ENCODE measurements around the gene HSPA12B.

Gene HSPA12B

DNA sequence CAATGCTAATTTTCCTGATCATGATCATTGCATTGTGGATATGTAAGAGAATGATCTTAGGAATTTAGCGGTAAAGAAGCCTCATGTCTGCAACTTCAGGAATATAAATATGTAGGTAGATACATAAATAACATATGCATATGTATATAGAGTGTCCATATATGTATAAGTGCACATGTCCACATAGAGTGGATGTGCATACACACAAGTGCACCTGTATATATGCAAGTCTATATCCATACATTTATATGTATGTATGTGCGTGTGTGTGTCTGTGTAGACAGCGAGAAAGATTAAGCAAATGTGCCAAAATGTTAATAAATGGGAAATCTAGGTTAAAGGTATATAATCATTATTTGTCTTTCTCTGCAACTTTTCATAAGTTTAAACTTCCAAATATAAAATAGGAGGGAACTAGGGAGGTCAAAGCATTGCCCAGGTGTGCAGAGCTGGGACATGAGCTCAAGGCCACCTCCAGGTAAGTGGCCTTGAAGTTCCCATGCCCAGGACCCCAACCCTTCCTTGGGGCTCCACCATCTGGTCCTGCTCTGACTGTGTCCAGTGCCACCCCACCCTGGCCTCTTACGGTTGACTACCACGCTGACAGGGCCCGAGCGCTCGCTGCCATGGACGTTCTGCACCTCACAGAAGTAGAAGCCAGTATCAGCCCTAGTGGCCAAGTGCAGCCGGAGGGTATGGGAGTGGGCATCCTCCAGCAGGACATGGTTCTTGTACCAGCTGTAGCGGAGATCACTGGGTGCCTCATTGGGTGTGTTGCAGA is 29.7 kb upstream of the HSPA12B start:
- H3K4me3 ChIP-seq (ENCODE audit: low read length), result no peak overlapping the region
- no peak for DNase-seq (ENCODE audit: low read depth, low spot score)

- no peak overlapping the region for H3K4me3 ChIP-seq (ENCODE audit: low read length)
- DNase-seq (ENCODE audit: low read depth, low spot score), result no peak
Observed at GRCh38 chr20:3704087-3704486, 28.4 kb upstream of the HSPA12B start.

DNA sequence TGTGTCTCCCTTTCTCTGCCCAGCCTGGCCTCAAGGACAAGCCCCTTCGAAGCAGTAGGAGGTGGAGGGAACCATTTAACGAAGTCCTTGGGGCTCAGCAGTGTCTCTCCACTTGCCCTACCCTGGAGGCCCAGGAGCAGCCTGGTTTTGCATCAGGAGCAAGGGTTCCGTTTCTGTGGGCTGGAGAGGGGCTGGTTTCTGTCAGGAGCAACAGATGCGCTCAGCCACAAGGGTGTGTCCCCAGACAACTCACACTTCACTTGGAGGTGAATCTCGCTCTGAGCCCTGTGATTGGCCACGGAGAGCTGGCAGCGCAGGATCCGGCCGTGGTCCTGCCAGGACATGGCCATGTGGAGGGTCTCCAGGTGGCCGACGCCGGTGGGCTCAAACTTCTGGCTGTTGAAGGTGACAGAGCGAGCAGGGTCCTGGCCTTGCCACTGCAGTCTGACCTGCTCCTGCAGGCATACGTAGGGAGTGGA is 27.0 kb upstream of the HSPA12B start:
- H3K4me3 ChIP-seq (ENCODE audit: low read length), result no peak overlapping the region
- no peak for DNase-seq (ENCODE audit: low read depth, low spot score)

DNA sequence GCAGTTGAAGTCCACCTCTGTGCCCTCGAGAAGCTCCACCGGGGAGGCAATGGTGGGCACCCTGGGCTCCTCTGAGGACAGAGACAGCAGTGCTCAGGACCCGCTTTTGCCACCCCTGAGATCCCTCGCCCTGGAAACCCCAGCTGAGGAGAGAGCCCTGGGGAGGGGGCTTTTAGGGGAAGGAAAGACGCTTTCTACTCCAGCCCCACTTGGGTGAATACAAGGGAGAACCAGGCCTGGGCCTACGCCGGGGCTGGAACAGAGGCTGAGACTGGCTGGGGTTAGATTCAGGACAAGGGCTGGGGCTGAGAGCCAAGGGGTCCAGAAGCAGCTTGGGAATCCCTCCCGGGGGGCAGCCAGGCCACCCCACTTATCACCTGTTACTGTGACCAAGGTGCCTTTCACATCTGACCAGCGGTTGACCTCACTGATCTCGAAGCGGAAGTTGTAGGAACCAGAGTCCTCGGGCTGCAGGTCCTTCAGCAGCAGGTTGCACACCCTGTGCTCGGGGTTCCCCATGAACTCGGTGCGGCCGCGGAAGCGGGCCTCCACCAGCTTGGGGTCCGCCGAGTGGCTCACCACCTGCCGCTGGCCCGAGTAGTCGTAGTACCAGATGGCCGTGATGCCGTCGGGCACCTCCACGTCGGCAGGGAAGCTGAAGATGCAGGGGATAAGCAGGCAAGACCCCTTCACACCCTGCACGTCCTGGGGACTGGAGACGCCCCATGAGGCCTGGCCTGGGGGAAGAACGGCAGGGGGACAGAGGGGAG is 26.3 kb upstream of the HSPA12B start:
- H3K4me3 ChIP-seq (ENCODE audit: low read length), result no peak overlapping the region
- no peak for DNase-seq (ENCODE audit: low read depth, low spot score)

DNA sequence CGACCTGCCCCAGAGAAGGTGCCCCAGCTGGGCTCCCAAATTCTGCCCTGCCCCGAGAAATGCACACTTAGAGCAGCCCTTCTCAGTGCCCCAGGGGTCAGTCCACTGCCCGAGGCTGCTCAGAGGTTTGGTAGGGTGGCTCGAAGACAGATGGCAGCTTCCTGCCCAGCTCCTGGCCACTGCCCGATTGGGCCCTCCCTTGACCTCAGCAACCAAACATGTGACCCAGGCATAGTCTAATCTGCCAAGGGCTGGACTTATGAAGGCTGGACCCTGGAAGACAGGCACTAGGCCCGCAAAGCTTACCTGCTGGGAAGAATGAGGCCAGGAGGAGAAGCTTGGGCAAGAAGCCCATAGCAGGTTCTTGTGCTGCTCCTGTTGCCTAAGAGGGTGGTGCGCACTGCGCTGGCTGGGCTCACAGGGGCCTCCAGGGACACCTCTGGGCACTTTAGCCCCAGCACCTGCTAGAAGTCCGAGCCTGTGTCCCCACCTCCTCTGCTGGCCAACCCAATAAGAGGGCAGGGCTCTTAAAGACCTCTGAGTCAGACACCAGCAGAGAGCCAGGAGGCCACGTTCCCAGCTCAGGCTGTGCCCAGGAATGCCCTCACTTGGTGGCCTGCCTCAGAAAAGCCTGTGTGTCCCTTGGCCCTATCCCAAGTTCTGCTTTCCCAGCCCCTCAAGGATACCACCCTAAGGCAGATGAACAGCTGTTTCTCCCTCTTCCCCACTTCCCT is 25.5 kb upstream of the HSPA12B start:
- H3K4me3 ChIP-seq (ENCODE audit: low read length), result no peak overlapping the region
- DNase-seq (ENCODE audit: low read depth, low spot score), result no peak

GRCh38 chr20:3707508-3707899 is 25.0 kb upstream of the HSPA12B start:
- no peak for DNase-seq (ENCODE audit: low read depth, low spot score)
- H3K4me3 ChIP-seq (ENCODE audit: low read length), result no peak overlapping the region

DNA sequence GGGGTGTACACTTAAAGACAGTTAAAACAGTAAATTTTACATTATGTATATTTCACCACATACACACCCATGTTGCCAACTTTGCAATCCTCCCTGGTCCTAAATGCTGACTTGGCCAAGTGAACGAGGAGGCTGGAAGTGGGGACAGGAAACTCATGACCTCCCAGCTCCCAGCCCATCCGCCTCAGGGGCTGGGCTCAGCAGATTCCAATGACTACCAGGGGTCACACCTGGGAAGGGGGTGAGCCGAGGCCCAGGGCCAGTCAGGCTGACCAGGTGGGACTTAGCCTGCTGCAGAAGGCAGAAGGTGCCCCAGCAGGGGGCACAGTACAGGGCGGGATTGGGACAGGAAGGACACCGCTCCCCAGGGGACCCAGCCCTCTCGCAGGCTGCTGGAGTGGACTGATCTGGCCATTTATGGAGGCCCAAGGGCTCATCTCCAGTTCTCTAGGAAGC is 22.4 kb upstream of the HSPA12B start:
- DNase-seq (ENCODE audit: low read depth, low spot score), result no peak
- no peak overlapping the region for H3K4me3 ChIP-seq (ENCODE audit: low read length)

DNA sequence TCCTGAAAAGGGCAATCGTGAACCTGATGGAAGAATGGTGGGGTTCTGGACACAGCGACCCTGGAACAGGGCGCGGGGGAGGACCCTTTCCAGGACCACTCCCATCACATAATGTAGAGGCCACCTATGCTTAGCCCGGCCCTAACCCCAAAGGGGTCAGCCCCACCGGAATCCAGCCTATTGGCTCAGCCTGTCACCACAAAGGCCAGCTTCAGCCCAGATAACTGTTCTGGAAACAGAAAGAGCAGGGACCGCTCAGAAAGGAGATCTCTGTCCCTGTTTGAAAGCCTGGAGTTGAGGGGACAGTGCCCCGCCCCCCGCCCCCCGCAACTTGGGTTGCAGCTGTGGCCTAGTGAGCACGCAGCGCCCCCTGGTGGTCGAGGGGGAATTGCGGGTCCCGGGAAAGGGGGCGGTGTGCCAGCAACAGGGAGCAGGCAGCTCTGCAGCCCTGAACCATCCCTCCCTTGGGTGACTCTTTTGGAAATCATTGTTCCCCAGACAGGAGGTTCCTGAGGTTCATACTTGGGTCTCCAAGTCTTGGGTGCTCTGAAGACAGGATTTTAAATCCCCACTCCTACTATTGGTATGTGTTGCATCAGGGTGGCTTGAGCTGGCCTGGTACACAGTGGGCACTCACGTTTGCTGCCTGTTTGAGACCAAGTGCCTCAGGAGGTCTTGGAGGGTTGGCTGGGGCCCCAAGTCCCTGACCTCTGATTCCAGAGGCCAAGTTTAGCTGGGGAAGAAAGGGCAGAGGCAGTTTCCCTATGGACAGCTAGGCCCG is 21.6 kb upstream of the HSPA12B start:
- H3K4me3 ChIP-seq (ENCODE audit: low read length), result no peak overlapping the region
- peak; percentile 32 for DNase-seq (ENCODE audit: low read depth, low spot score)

- H3K4me3 ChIP-seq (ENCODE audit: low read length), result no peak overlapping the region
- DNase-seq (ENCODE audit: low read depth, low spot score), result no peak
Observed at GRCh38 chr20:3711484-3711941, 21.0 kb upstream of the HSPA12B start.

DNA sequence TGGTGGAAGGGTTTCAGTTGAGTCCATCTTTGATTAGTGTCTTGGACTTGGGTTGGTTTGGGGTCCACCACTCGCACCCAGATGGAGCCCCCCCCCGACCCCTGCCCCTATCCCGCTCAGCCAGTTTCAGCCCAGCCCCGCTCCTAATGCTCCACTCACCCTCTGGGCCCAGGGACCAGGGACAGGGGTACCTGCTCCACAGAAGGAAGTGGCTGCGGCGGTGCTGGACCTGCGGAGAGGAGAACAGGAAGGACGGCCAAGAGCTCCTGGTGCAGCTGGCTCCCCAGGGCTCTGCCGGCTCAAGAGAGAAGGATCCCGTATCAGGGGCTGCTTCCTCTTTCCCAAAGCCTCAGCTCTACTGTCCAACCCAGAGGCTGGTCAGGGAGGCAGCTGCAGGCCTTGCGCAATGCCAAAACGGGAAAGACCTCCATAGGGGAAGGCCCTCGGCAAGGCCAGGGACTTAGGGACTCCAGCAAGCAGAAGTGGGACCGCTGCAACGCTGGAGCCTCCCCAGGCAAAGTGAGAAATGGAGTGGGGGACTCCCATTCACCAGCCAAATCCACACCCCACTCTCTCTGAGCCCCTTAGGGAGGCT is 20.1 kb upstream of the HSPA12B start, which contains the start of gene SIGLEC1:
SIGLEC1 (minus strand) TSS at position 322 of the 595 bp plus-strand sequence. CDS start 5,472 bp downstream, outside the sequence.
- H3K4me3 ChIP-seq (ENCODE audit: low read length), result no peak within 1 kb of the TSS
- DNase-seq (ENCODE audit: low read depth, low spot score), result no peak

DNA sequence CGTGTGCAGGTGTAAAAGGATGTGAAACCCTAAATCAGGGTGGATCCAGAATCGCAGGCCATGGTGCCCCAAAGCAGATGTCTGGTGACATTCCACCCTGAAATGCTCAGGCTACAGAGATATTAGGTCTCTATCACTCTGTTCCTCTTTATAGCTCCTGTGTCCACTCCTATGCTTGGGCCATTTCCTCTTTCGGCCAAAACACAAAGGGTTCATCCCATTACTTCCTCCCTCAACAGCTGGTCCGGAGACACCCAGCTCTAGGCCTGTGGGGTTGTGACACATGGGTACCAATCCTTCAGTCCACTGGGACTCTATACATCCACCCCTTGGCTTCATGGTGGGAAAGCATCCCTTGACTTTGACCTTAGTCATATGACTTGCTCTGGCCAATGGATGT is 18.4 kb upstream of the HSPA12B start:
- no peak overlapping the region for H3K4me3 ChIP-seq (ENCODE audit: low read length)
- DNase-seq (ENCODE audit: low read depth, low spot score), result no peak

- peak; percentile 30 for DNase-seq (ENCODE audit: low read depth, low spot score)
Observed at GRCh38 chr20:3716195-3716834, 16.2 kb upstream of the HSPA12B start.

DNA sequence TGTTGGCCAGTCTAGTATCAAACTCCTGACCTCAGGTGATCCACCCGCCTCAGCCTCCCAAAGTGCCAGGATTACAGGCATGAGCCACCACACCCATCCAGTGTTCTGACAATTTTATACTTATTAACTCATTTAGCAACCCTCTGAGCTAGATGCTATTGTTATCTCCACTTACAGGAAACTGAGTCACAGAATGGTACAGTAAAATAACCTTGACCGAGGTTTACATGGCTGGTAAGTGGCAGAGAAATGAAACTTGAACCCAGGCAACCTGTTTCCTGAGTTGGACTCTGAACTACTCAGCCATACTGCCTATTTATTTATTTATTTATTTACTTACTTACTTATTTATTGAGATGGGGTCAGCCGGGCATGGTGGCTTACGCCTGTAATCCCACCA is 13.4 kb upstream of the HSPA12B start:
- no peak for DNase-seq (ENCODE audit: low read depth, low spot score)
- no peak overlapping the region for H3K4me3 ChIP-seq (ENCODE audit: low read length)

More at GRCh38 chr20:3716195-3716834, 16.2 kb upstream of the HSPA12B start:
- H3K4me3 ChIP-seq (ENCODE audit: low read length), result no peak overlapping the region

- DNase-seq (ENCODE audit: low read depth, low spot score), result no peak
- H3K4me3 ChIP-seq (ENCODE audit: low read length), result no peak overlapping the region
Observed at GRCh38 chr20:3720068-3720467, 12.4 kb upstream of the HSPA12B start.

DNA sequence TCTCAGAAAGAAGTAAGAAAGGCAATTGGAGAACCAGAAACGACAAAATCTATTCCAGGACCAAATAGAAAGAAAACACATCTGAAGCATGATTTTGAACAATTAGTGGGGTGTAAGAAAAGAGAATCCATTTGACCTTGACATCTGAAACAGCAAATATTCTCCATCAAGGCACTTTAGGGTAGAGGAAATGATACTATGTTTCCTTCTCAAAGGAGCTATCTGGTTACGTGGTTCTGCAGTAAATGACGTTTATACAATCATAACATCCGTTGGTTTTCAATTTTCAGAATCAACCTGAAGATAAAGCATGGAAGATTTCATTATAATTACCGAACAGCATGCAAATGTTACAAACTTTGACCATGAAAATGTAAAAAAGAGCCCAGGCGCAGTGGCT is 11.9 kb upstream of the HSPA12B start:
- no peak overlapping the region for H3K4me3 ChIP-seq (ENCODE audit: low read length)
- no peak for DNase-seq (ENCODE audit: low read depth, low spot score)

- no peak for DNase-seq (ENCODE audit: low read depth, low spot score)
- H3K4me3 ChIP-seq (ENCODE audit: low read length), result no peak overlapping the region
Observed at GRCh38 chr20:3721912-3722311, 10.6 kb upstream of the HSPA12B start.

GRCh38 chr20:3723284-3723683 is 9.2 kb upstream of the HSPA12B start:
- no peak overlapping the region for H3K4me3 ChIP-seq (ENCODE audit: low read length)
- no peak for DNase-seq (ENCODE audit: low read depth, low spot score)

GRCh38 chr20:3724356-3724755 is 8.1 kb upstream of the HSPA12B start:
- DNase-seq (ENCODE audit: low read depth, low spot score), result no peak
- no peak overlapping the region for H3K4me3 ChIP-seq (ENCODE audit: low read length)

Data from Jurkat, Clone E6-1 (cell line).